Effector memory CD8-positive, alpha-beta T cell (primary cell): ENCODE data around the gene NRBF2.
A peak's percentile ranks its signal among the peaks of the same experiment; 100 is the strongest.
"Not testable (repeated sequence)": the region's sequence is repeated elsewhere in the genome, so short reads cannot be mapped to it uniquely, and the experiment has no call there.

Source experiments
- ATAC-seq: fragments of 150-1000 bp; cut with Tn5 transposase; replicated peaks from 2 replicates; pipeline ENCODE4 v1.10.0; 2021; ENCODE audit warnings: mild to moderate bottlenecking, moderate library complexity
- DNase-seq, 3 experiments: peaks; one replicate each; pipeline ENCODE4 v3.0.0; 2021
- H3K27ac Mint-ChIP-seq, 2 donors: one replicate each; pipeline ENCODE4 v1.8.0; 2022; ENCODE audit warnings: mild to moderate bottlenecking in 2 of 2, mixed read lengths in 2 of 2, moderate library complexity in 2 of 2
- H3K27me3 Mint-ChIP-seq, 2 donors: one replicate each; pipeline ENCODE4 v1.8.0; 2022; ENCODE audit warnings: mixed read lengths in 2 of 2
- H3K36me3 Mint-ChIP-seq: one replicate; pipeline ENCODE4 v1.8.0; 2022; ENCODE audit warnings: mild to moderate bottlenecking, moderate library complexity, mixed read lengths; ENCODE audit not compliant: insufficient read depth
- H3K4me1 Mint-ChIP-seq, 2 donors: one replicate each; pipeline ENCODE4 v1.8.0; 2022; ENCODE audit warnings: low read depth in 2 of 2, mixed read lengths in 2 of 2
- H3K4me3 Mint-ChIP-seq, 2 donors: one replicate each; pipeline ENCODE4 v1.8.0; 2022; ENCODE audit warnings: mild to moderate bottlenecking in 2 of 2, mixed read lengths in 2 of 2, moderate library complexity in 2 of 2
- H3K9me3 Mint-ChIP-seq, 2 donors: one replicate each; pipeline ENCODE4 v1.8.0; 2022; ENCODE audit warnings: mixed read lengths in 2 of 2
- total RNA-seq, 9 experiments: gene quantifications; one replicate each; lab custom pipeline; 2026; lab: John Stamatoyannopoulos, UW

NRBF2 gene
- total RNA-seq: 23.4 to 45.7 (median 33.4) reads per million in 9 experiments

DNA sequence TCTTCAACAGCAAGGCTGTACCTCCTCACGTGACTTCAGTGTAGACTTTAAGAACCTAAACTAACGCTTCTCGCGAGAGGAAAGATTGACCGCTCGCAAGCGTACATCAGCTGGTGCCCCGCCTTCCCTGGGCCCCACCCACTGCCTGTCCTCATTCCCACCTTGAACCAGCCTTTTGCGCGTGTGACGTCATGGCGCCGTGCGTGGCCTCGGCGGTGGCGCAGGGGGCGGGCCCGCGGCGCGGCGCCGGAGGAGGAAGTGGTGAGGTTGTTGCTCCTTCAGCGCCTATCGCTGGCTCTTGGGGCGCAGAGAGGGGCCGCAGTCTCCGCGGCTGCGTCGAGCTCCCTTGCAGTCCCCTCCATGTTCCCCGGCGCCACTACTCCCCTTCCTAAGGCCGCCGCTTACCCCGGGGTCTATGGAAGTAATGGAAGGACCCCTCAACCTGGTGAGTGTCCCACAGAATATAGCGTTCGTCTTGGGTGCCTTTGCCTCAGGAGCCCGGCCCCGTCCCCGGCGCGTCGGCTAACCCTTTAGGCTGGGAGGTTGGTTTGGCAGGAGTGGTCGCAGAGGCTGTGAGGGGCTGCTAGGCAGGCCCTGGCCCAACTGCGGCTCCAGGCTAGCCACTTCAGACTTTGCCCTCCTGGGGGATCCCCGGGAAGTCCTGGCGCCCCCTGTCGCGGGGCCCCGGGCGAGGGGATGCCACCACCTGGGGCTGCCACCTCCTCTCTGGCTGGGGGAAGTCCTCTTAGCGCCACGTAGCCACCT, at the start of gene NRBF2:
NRBF2 (plus strand) TSS at position 273 of the 765 bp plus-strand sequence; CDS start at position 416, 143 bp downstream.
- peaks cover 15 to 24% of the 10 kb centered on the region in 2 donors for H3K4me1 Mint-ChIP-seq
- peak; percentile 89 for ATAC-seq
- H3K36me3 Mint-ChIP-seq: peaks cover 15% of the 10 kb centered on the region
- peaks cover 0 to 5% of the 10 kb centered on the region in 2 donors for H3K27me3 Mint-ChIP-seq
- H3K27ac Mint-ChIP-seq: peak within 1 kb of the TSS; percentile 92 to 95
- peaks cover 3 to 6% of the 10 kb centered on the region in 2 donors for H3K9me3 Mint-ChIP-seq
- peak within 1 kb of the TSS; percentile 88 to 92 for H3K4me3 Mint-ChIP-seq
- peak; percentile 96 to 97 (median 96) for DNase-seq

DNA sequence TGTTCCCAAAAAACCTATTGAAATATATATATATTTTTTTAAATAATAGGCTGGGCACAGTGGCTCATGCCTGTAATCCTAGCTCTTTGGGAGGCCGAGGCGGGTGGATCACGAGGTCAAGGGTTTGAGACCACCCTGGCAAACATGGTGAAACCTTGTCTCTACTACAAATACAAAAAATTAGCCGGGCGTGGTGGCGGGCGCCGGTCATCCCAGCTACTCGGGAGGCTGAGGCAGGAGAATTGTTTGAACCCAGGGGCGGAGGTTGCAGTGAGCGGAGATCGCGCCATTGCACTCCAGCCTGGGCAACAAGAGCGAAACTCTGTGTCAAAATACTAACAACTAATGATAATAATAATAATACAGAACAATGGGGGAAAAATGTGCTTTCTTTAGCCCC, 49.7 kb upstream of the NRBF2 start:
- H3K27ac Mint-ChIP-seq, H3K36me3 Mint-ChIP-seq, H3K4me3 Mint-ChIP-seq, DNase-seq, H3K4me1 Mint-ChIP-seq, ATAC-seq, H3K9me3 Mint-ChIP-seq: not testable (repeated sequence)
- H3K27me3 Mint-ChIP-seq: peaks cover 9 to 16% of the 10 kb centered on the region in 2 donors

DNA sequence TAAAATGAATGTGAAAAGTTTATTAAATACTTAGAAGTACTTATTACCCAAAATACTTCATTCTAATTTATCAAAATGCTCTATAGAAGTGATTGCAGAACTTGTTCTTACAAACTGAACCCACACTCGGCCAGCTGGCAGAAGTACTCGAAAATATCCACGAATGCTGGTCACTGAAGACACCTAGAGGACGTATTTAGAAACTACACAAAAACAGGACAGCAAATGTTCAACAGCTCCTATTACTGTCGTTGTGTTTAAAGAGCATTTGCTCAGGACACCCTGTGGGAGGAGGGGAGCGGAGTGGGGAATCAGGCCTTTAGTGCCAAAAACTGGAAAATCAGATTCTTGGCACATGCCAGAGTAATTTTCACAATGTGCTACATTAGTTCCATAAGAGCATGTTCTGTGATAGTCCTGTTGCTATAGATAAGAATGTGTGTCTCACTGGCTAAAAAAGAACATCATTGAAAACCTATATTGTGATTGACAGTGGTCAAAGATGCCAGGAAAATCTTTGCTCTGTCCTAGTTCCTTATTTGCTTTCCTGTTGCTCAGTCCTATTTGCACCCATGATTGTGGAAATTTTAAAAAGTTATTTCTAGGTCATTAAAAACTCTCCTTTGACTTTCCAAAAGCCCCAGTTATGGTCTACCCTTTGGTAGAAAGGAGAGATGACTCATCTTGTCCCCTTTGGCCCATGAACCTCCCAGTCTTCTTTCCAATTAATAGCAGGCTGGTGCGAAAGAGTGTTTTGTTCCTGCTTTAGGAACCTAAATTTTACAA, 49.0 kb upstream of the NRBF2 start:
- Mint-ChIP-seq H3K4me3 (no peak overlapping the region), H3K9me3 (no peaks in the 10 kb centered on the region), H3K4me1 (no peaks in the 10 kb centered on the region), H3K27me3 (peaks cover 16 to 23% of the 10 kb centered on the region in 2 donors), H3K27ac (no peak overlapping the region), H3K36me3 (no peaks in the 10 kb centered on the region)
- DNase-seq: peak; percentile 26 to 34 (median 30)
- ATAC-seq: peak; percentile 73

DNA sequence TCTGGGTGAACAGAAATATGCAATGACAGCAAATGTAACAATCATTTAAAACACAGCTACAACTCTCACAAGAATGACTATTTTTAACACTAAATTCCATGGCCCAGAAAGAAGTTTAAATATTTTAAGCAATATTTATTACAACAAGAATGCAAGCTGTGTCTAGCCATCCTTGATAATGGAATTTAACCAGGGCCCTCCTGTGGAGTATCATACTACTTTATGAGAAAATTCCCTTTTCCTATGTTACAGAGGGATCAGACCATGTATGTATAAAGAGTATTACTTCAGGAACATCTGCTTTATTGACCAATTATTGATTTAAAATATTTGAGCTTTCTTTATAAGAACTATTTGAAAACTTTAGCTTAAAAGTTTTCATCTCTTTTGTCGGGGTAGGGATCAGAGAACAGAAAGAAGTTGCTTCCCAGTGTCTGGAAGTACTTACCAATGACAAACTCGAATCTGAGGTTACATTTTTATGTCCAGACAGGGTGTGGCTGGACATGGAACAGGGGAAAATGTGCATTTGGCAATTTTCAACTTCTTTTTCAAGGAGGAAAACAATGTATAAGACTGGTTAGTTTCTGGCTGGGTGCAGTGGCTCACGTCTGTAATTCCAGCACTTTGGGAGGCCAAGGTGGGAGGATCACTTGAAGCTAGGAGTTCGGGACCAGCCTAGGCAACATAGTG, 48.3 kb upstream of the NRBF2 start:
- H3K27ac Mint-ChIP-seq: no peak overlapping the region
- no peaks in the 10 kb centered on the region for H3K36me3 Mint-ChIP-seq
- ATAC-seq (no peak), DNase-seq (no peak)
- H3K4me1 Mint-ChIP-seq: no peaks in the 10 kb centered on the region
- H3K9me3 Mint-ChIP-seq: no peaks in the 10 kb centered on the region
- H3K27me3 Mint-ChIP-seq: peaks cover 17 to 30% of the 10 kb centered on the region in 2 donors
- no peak overlapping the region for H3K4me3 Mint-ChIP-seq

DNA sequence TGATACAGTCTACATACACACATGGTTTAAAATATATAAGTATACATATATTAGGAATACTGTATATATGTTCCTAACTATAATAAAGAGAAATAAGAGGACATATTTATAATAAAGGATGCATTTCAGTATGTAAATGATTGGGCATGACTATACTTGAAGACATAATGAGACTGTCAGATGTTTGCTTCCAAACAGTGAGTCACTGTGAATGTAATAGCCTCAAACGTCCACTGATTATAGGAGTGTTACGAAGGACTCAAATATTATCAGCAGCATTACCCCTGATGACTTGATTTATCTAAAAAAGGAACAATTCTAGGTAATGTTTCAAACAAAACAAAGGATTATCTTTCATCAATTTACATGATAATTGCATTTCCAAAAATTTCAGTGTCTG, 39.9 kb upstream of the NRBF2 start:
- no peak for ATAC-seq
- H3K36me3 Mint-ChIP-seq: peaks cover 6% of the 10 kb centered on the region
- DNase-seq: no peak
- no peaks in the 10 kb centered on the region for H3K9me3 Mint-ChIP-seq
- H3K4me1 Mint-ChIP-seq: no peaks in the 10 kb centered on the region
- peaks cover 25 to 43% of the 10 kb centered on the region in 2 donors for H3K27me3 Mint-ChIP-seq
- no peak overlapping the region for H3K27ac Mint-ChIP-seq
- H3K4me3 Mint-ChIP-seq: no peak overlapping the region

DNA sequence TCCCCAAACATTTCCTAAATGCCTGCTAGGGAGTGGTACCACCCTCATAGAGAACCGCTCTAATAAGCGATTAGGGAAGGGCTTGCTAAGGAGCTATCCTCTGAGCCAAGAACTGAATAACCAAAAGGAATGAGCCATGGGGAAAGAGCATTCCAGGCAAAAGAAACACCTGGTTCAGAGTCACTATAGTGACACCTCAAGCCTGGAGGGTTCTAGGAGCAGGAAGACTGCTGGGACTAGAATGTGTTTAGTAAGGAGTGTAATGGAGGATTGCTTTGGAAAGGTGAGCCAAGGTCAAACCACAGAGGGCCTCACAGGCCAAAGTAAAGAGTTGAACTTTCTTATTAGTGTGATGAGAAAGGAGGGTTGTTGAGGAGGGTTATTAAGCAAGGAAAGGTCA, 38.7 kb upstream of the NRBF2 start:
- H3K4me1 Mint-ChIP-seq: no peaks in the 10 kb centered on the region
- no peak overlapping the region for H3K4me3 Mint-ChIP-seq
- no peak overlapping the region for H3K27ac Mint-ChIP-seq
- ATAC-seq: no peak
- peaks cover 16 to 32% of the 10 kb centered on the region in 2 donors for H3K27me3 Mint-ChIP-seq
- no peak for DNase-seq
- no peaks in the 10 kb centered on the region for H3K9me3 Mint-ChIP-seq
- H3K36me3 Mint-ChIP-seq: peaks cover 6% of the 10 kb centered on the region

DNA sequence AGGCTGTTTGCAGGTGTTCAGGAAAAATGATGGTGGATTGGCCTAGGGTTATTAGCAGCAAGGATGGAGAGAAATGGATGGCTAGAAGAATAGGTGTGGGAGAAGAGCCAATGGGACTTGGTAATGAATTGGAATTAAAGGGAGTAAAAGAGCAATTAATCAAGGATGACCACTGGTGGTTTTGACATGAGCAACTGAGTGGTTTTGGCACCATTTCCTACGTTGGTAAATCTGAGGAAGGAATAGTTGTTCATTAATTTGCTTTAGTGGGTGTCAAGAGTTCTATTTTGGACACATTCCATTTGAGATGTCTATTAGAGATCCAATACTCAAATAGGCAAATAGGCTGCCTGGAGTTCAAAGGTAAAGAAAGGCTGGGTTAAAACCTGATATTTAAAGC, 38.2 kb upstream of the NRBF2 start:
- H3K27ac Mint-ChIP-seq: no peak overlapping the region
- no peak for DNase-seq
- no peaks in the 10 kb centered on the region for H3K4me1 Mint-ChIP-seq
- H3K27me3 Mint-ChIP-seq: peaks cover 16 to 27% of the 10 kb centered on the region in 2 donors
- H3K4me3 Mint-ChIP-seq: no peak overlapping the region
- no peak for ATAC-seq
- H3K9me3 Mint-ChIP-seq: no peaks in the 10 kb centered on the region
- peaks cover 6% of the 10 kb centered on the region for H3K36me3 Mint-ChIP-seq

DNA sequence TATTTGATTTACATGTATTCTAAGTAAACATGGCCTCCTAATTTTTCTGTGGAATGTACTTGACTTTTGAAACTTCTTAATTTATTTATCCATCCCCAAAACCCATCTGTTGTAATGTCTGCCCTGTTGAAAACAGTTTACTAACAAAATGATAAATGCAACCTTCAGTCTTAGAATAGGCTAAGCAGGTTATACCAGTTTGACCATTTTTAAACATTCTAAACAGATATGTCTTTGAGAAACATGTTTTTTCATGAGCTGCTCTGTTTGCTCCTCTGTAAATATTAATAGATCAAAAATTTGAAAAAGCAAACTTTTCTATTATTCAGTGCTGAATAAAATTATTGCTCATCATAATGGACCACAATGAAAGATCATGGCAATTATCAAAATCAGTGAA, 33.4 kb upstream of the NRBF2 start:
- H3K4me1 Mint-ChIP-seq: peaks cover 2 to 5% of the 10 kb centered on the region in 2 donors
- H3K27me3 Mint-ChIP-seq: peaks cover 34 to 47% of the 10 kb centered on the region in 2 donors
- no peak overlapping the region for H3K27ac Mint-ChIP-seq
- H3K9me3 Mint-ChIP-seq: no peaks in the 10 kb centered on the region
- H3K4me3 Mint-ChIP-seq: no peak overlapping the region
- H3K36me3 Mint-ChIP-seq: peaks cover 3% of the 10 kb centered on the region
- DNase-seq (no peak), ATAC-seq (no peak)

DNA sequence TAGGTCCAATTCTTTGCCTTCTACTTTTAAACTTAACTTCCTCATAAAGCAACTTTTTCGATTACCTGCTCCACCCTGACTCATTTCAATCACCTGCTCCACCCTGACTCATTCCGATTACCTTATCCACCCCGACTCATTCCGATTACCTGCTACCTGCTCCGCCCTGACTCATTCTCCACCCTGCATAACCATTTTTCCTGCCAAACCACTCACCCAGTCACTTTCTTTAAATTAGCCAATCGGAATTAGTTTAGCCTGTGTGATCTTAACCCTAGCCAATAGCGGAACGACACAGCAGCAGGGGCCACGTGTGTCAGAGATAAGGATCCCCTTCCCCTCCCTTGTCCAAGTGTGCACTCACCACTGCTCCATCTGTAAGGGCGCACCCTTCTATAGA, 32.0 kb upstream of the NRBF2 start:
- H3K9me3 Mint-ChIP-seq, ATAC-seq, H3K4me3 Mint-ChIP-seq, H3K4me1 Mint-ChIP-seq, H3K36me3 Mint-ChIP-seq, DNase-seq, H3K27ac Mint-ChIP-seq: not testable (repeated sequence)
- H3K27me3 Mint-ChIP-seq: peaks cover 38 to 54% of the 10 kb centered on the region in 2 donors

DNA sequence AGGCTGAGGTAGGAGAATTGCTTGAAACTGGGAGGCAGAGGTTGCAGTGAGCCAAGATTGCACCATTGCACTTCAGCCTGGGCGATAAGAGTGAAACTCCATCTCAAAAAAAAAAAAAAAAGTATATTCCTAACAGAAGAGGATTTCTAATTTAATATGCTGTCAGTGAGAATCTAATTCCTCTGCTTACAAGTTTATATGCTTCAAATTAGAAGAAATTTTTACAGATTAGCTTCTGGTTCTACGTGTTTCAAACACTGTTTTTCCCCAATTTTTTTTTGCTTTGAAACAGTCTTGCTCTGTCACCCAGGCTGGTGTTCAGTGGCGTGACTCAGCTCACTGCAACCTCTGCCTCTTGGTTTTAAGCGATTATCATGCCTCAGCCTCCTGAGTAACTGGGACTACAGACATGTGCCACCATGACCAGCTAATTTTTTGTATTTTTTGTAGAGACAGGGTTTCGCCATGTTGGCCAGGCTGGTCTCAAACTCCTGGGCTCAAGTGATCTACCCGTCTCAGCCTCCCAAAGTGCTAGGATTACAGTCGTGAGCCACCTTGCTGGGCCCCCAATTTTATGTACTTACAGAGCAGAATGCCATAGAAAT, 30.7 kb upstream of the NRBF2 start:
- H3K4me1 Mint-ChIP-seq, H3K27ac Mint-ChIP-seq, H3K4me3 Mint-ChIP-seq, H3K9me3 Mint-ChIP-seq, DNase-seq, ATAC-seq, H3K36me3 Mint-ChIP-seq: not testable (repeated sequence)
- H3K27me3 Mint-ChIP-seq: peaks cover 51 to 67% of the 10 kb centered on the region in 2 donors

DNA sequence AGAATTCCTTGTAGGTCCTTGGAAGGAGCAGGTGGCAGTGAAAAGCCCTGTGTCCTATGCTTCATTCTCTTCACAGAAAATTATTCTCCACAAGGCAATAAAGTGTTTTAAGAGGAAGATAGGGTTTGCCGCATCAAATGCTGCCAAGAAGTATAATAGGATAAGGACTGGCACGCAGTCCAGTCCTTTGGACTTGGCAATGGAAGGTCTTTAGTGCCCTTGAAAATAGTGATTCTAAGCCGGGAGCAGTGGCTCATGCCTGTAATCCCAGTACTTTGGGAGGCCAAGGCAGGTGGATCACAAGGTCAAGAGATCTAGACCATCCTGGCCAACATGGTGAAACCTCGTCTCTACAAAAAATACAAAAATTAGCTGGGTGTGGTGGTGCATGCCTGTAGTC, 29.9 kb upstream of the NRBF2 start:
- not testable (repeated sequence) for H3K9me3 Mint-ChIP-seq, DNase-seq, H3K36me3 Mint-ChIP-seq, ATAC-seq, H3K27ac Mint-ChIP-seq, H3K4me3 Mint-ChIP-seq, H3K4me1 Mint-ChIP-seq
- peaks cover 53 to 61% of the 10 kb centered on the region in 2 donors for H3K27me3 Mint-ChIP-seq

DNA sequence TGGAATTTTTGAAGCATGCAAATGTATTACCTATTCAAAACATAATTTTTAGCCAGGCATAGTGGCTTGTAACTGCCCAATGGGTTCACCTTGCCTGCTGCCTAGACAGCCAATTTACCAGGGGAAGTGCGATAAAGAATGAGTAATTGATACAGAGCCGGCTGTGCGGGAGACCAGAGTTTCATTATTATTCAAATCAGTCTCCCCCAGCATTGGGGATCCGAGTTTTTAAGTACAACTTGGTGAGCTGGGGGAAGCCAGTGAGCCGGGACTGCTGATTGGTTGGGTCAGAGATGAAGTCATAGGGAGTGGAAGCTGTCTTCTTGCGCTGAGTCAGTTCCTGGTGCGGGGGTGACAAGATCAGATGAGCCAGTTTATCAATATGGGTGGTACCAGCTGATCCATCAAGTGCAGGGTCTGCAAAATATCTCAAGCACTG, 29.1 kb upstream of the NRBF2 start:
- H3K36me3 Mint-ChIP-seq: no peaks in the 10 kb centered on the region
- peaks cover 2 to 5% of the 10 kb centered on the region in 2 donors for H3K4me1 Mint-ChIP-seq
- no peaks in the 10 kb centered on the region for H3K9me3 Mint-ChIP-seq
- no peak for ATAC-seq
- no peak overlapping the region for H3K27ac Mint-ChIP-seq
- no peak overlapping the region for H3K4me3 Mint-ChIP-seq
- H3K27me3 Mint-ChIP-seq: peaks cover 58 to 68% of the 10 kb centered on the region in 2 donors
- DNase-seq: no peak
